ENCODE measurements around the gene DUSP2.
"Not testable (repeated sequence)": the region's sequence is repeated elsewhere in the genome, so short reads cannot be mapped to it uniquely, and the experiment has no call there.

The DUSP2 gene

DNA sequence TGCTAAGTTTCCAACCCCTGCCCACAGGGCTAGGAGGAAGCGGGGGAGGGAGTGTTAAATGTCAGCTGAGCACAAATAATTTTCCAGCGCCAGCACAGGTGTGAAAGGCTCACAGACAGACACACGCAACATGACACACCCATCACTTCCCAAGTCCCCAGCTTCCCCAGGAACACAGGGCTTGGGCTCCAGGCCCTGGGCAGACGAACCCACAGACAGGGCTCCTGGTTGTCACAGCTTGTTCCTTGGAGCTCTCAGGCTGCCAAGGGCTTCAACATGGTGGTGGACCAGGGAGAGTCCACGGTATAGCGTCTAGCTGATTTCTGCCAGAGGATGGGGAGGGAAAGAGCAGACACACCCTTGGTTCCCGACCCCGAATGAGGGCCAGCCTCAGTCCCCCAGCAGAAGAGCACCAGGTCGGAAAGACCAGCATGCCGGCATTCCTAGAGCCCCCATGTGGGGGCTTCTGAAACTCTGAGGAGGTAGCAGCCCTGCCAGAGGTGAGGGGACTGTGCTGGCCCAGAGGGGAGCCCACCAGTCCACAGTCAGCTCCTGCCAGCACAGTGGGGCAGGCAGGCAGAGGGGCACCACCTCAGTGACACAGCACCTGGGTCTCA is 1.9 kb downstream of the DUSP2 start:
- Histone ChIP-seq H3K27me3 (peaks cover 0 to 9% of the 10 kb centered on the region in 2 donors), H3K9me3 (no peaks in the 10 kb centered on the region), H3K4me1 (peaks cover 0 to 36% (median 18%) of the 10 kb centered on the region in 4 donors), H3K36me3 (no peaks in the 10 kb centered on the region), H3K27ac (no peak overlapping the region), H3K4me3 (no peak overlapping the region)
- intact Hi-C loops (cut with DNase I; ENCODE audit: low total_unique reads), result loop anchor here (10.0 kb wide), 2 partner anchors 161 to 361 kb away; partner anchors contain the start of genes NEURL3 and SNRNP200
- TF ChIP-seq, protein P1, sequence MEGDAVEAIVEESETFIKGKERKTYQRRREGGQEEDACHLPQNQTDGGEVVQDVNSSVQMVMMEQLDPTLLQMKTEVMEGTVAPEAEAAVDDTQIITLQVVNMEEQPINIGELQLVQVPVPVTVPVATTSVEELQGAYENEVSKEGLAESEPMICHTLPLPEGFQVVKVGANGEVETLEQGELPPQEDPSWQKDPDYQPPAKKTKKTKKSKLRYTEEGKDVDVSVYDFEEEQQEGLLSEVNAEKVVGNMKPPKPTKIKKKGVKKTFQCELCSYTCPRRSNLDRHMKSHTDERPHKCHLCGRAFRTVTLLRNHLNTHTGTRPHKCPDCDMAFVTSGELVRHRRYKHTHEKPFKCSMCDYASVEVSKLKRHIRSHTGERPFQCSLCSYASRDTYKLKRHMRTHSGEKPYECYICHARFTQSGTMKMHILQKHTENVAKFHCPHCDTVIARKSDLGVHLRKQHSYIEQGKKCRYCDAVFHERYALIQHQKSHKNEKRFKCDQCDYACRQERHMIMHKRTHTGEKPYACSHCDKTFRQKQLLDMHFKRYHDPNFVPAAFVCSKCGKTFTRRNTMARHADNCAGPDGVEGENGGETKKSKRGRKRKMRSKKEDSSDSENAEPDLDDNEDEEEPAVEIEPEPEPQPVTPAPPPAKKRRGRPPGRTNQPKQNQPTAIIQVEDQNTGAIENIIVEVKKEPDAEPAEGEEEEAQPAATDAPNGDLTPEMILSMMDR (IDR thresholded peaks at IDR 0.05), result no peak
- peak in 1 of 2 donors; percentile 40 for DNase-seq

DNA sequence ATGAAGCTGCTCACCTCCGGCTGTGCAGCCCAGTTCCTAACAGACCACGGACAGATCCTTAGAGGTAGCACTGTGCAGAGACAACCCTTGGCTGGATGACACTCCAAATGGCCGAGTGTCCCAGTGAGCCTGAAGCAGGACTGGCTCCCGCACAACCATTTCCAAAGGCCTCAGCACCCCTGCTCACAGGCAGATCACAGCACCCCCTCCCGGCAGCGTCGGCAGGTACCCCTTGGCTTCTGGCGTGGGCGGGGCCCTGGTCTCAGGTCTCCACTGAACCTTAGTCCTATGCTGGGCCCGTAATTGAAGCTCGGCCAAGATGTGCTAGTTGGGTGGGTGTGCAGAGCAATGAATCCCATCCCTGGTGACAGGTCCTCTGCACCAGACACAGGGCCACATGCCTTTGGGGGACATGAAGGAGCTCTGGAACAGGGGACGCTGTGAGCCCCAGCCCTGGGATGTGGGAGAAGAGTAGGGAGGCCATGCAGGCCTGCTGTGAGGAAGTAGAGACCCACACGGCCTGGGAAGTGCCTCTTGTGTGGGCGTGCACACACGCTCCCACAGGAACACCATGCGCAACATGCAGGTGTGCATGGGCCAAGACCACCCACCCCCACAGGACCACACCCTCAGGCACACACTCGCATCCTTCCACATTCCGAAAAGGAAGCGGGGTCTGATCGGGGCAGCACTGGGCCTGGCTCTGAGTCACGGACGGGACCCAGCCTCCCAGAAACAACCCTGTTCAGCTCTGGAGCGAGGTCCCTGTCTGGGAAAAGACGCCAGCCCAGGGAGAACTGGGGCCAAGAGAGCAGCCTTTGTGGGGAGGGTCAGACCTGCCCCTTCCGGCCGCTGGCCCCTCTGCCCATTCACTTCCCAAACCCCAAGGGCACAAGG is 2.8 kb downstream of the DUSP2 start:
- intact Hi-C loops (cut with DNase I; ENCODE audit: low total_unique reads), result loop anchor here (10.0 kb wide), 2 partner anchors 162 to 362 kb away; partner anchors contain the start of genes NEURL3 and SNRNP200
- peaks cover 0 to 18% of the 10 kb centered on the region in 2 donors for H3K27me3 ChIP-seq
- H3K27ac ChIP-seq, result no peak overlapping the region
- no peaks in the 10 kb centered on the region for H3K9me3 ChIP-seq
- no peak for DNase-seq
- peaks cover 0 to 35% (median 16%) of the 10 kb centered on the region in 4 donors for H3K4me1 ChIP-seq
- H3K4me3 ChIP-seq, result no peak overlapping the region
- TF ChIP-seq, protein P1 (IDR thresholded peaks at IDR 0.05), result no peak
- H3K36me3 ChIP-seq, result no peaks in the 10 kb centered on the region

DNA sequence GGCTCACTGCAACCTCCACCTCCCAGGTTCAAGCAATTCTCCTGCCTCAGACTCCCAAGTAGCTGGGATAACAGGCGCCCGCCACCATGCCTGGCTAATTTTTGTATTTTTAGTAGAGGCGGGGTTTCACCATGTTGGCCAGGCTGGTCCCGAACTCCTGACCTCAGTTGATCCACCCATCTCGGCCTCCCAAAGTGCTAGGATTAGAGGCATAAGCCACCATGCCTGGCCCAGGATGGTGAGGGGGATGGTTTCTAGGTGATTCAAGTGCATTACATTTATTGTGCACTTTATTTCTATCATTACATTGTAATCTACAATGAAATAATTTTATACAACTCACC is 3.6 kb downstream of the DUSP2 start:
- not testable (repeated sequence) for H3K4me3 ChIP-seq, H3K27ac ChIP-seq, H3K9me3 ChIP-seq, DNase-seq, H3K36me3 ChIP-seq
- H3K27me3 ChIP-seq, result peaks cover 0 to 23% of the 10 kb centered on the region in 2 donors
- H3K4me1 ChIP-seq, result peaks cover 0 to 27% (median 16%) of the 10 kb centered on the region in 4 donors
- intact Hi-C loops (cut with DNase I; ENCODE audit: low total_unique reads), result loop anchor here (10.0 kb wide), 2 partner anchors 163 to 363 kb away; partner anchors contain the start of genes NEURL3 and SNRNP200

DNA sequence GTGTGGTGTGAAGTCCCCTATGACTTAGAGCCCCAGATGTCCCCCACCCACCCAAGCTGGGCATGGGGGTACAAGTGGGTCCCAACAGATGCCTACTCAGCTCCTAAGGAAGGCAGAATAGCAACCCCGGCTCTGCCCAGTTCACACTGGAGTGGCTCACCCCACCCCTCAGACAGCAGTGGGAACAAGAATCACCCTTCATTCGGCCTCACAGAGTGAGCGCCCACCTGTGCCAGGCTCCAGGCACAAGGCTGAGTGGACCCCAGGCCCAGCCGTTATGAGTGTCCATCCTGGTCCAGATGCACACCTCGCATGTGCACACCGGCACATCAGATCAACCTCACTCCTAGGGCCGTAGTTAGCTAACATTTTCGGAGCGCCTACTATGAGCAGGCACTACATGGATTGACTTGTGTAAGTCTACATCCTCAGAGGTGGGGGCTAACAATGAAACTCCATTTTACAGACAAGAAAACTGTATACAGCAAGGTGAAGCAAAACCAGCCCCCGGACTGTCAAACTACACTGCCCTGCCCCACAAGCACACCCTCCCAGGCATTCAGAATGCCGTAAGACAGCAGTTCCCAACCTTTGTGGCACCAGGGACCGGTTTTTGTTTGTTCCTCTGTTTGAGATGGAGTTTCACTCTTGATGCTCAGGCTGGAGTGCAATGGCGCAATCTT is 4.2 kb downstream of the DUSP2 start:
- no peak overlapping the region for H3K4me3 ChIP-seq
- TF ChIP-seq, protein P1 (IDR thresholded peaks at IDR 0.05), result no peak
- H3K27me3 ChIP-seq, result peaks cover 0 to 28% of the 10 kb centered on the region in 2 donors
- H3K9me3 ChIP-seq, result no peaks in the 10 kb centered on the region
- H3K36me3 ChIP-seq, result no peaks in the 10 kb centered on the region
- no peak overlapping the region for H3K27ac ChIP-seq
- H3K4me1 ChIP-seq, result peaks cover 0 to 21% (median 13%) of the 10 kb centered on the region in 4 donors
- no peak for DNase-seq
- intact Hi-C loops (cut with DNase I; ENCODE audit: low total_unique reads), result loop anchor here (10.0 kb wide), 2 partner anchors 164 to 364 kb away; partner anchors contain the start of genes NEURL3 and SNRNP200

DNA sequence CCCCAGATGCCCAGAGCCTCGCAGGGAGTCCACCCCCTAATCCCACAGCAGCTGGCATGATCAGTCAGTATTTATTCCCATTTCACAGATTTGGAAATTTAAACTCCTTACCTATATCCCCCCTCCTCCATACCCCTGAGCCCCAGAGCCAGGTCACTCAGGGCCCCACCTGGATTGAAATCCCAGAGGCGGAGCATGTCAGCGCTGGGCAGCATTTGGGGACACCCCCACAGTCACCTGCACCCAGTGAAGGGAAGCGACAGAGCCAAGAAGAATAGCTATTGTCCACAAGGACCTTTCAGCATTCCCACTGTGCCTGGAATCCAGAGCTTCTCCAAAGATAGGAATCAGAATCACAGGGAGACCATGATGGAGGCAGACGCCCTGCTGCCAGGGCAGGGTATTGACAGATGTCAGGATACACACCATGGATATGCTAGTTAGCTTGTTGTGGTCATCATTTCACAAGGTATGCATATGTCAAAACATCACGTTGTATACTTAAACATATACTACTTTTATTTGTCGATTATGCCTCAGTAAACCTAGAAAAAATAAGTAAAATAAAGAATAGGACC is 6.0 kb downstream of the DUSP2 start:
- intact Hi-C loops (cut with DNase I; ENCODE audit: low total_unique reads), result no loop called here
- Histone ChIP-seq H3K27me3 (peaks cover 0 to 40% of the 10 kb centered on the region in 2 donors), H3K9me3 (no peaks in the 10 kb centered on the region), H3K27ac (no peak overlapping the region), H3K4me1 (peaks cover 0 to 6% (median 2%) of the 10 kb centered on the region in 4 donors), H3K36me3 (no peaks in the 10 kb centered on the region), H3K4me3 (no peak overlapping the region)
- TF ChIP-seq, protein P1 (IDR thresholded peaks at IDR 0.05), result no peak
- DNase-seq, result no peak

Measured in tibial artery (tissue), 4 donors.